Measurements from ENCODE around the gene RBM23. TPM values are rescaled to one million over a fixed set of nuclear protein-coding genes. Genes with fewer than 3 reads are reported as not detected.
"Not testable (repeated sequence)": the region's sequence is repeated elsewhere in the genome, so short reads cannot be mapped to it uniquely, and the experiment has no call there.

Gene RBM23
- total RNA-seq, result 42.1 TPM
- long read RNA-seq, full-length matches to known transcripts, result 32 of 53 reads
- long read RNA-seq, partial matches to known transcripts, result 8 of 53 reads
- long read RNA-seq, other reads (novel, unspliced or antisense), result 13 of 53 reads

- H3K4me1 ChIP-seq, result peaks cover 47% of the 10 kb centered on the region
- no peak for TF ChIP-seq CTCF (IDR thresholded peaks at IDR 0.05; ENCODE audit: borderline replicate concordance)
- peak within 1 kb of the TSS; percentile 95 for H3K27ac ChIP-seq (replicated peaks)
- DNase-seq, result peak; percentile 100
- intact Hi-C loops (cut with micrococcal nuclease), result no loop called here
- H3K9me3 ChIP-seq (replicated peaks), result no peaks in the 10 kb centered on the region
- H3K36me3 ChIP-seq, result peaks cover 34% of the 10 kb centered on the region
- H3K4me3 ChIP-seq, result peak within 1 kb of the TSS; percentile 71
- H3K27me3 ChIP-seq (ENCODE audit: low read depth), result no peaks in the 10 kb centered on the region
Observed at GRCh38 chr14:22918804-22919600, at the start of gene RBM23. RBM23 (minus strand) TSS chr14:22919149.

DNA sequence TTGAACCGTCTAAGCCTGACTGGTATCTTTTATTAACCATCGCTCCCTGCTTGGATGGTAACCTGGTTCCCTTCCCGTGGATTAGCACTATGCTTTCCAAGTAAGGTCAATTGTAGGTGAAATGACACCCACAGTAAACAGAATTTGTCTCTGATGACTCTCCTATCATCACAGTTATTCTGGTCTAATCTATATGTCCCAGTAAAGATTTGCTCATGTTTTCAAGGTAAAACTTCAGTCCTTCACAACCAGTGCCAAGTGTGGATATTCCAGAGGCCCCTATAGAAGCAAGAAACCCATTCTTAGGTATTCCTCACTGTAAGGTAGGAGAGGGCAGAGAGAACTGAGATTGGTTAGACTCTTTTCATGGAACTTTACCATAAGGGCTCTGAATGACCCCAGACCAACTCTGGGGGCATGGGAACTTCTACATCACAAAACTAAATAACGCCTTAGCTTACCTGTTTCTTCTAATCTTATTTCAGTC is 47.9 kb upstream of the RBM23 start:
- Histone ChIP-seq H3K36me3 (peaks cover 6% of the 10 kb centered on the region), H3K4me3 (no peak overlapping the region), H3K4me1 (no peaks in the 10 kb centered on the region), H3K9me3 (replicated peaks) (no peaks in the 10 kb centered on the region), H3K27ac (replicated peaks) (no peak overlapping the region), H3K27me3 (ENCODE audit: low read depth) (no peaks in the 10 kb centered on the region)
- intact Hi-C loops (cut with micrococcal nuclease), result no loop called here
- no peak for TF ChIP-seq CTCF (IDR thresholded peaks at IDR 0.05; ENCODE audit: borderline replicate concordance)
- DNase-seq, result no peak

DNA sequence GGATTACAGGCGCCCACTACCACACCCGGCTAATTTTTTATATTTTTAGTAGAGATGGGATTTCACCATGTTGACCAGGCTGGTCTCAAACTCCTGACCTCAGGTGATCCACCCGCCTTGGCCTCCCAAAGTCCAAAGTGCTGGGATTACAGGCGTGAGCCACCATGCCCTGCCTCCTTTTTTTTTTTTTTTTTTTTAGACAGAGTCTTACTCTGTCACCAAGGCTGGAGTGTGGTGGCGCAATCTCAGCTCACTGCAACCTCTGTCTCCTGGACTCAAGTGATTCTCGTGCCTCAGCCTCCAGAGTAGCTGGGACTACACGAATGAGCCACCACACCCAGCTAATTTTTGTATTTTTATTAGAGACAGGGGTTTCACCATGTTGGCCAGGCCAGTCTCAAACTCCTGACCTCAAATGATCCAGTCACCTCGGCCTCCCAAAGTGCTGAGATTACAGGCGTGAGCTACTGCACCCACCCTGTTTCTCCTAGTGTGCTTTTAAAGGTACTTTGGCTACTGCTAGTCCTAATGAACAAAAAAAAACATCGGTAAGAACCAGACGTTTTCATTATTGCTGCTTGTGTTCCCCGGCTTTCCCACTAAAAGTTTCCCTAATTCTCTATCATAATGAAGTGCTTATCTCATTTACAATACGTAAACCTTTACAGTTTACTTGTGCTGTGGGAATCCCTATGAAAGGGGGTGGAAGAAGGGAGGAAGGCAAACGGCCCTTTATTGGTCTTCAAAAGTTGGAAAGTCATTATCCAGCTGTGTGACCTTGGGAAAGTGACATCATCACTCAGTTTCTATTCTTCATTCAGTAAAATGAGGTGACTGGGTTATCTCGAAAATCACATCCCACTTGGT is 47.2 kb upstream of the RBM23 start:
- H3K27me3 ChIP-seq (ENCODE audit: low read depth); DNase-seq; H3K36me3 ChIP-seq; H3K4me3 ChIP-seq; H3K27ac ChIP-seq (replicated peaks); H3K9me3 ChIP-seq (replicated peaks); intact Hi-C loops (cut with micrococcal nuclease); H3K4me1 ChIP-seq: not testable (repeated sequence)

DNA sequence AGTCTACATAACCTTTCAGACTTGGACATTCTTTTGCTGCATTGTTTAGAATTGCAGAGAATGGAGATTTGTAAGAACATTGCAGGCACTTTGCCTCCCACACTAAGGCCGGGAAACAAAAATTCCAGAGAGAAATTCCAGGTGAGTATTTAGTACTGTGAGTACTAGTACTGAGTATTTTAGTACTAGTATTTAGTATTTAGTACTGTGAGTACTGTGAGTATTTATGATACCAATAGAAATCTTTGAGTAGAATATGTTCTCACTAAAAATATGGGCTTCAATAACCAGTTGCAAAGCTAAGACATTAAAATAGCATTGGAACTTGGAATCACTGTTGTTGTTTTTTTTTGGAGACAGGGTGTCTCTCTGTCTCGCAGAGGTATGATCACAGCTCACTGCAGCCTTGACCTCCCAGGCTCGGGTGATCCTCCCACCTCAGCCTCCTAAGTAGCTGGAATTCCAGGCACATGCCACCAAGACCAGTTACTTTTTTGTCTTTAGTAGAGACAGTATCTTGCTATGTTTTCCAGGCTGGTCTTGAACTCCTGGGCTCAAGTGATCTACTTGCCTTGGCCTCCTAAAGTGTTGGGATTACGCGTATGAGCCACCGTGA is 43.2 kb upstream of the RBM23 start:
- peaks cover 3% of the 10 kb centered on the region for H3K4me1 ChIP-seq
- H3K9me3 ChIP-seq (replicated peaks), result no peaks in the 10 kb centered on the region
- H3K27ac ChIP-seq (replicated peaks), result no peak overlapping the region
- DNase-seq, result no peak
- no peaks in the 10 kb centered on the region for H3K27me3 ChIP-seq (ENCODE audit: low read depth)
- no peaks in the 10 kb centered on the region for H3K36me3 ChIP-seq
- intact Hi-C loops (cut with micrococcal nuclease), result no loop called here
- no peak overlapping the region for H3K4me3 ChIP-seq
- no peak for TF ChIP-seq CTCF (IDR thresholded peaks at IDR 0.05; ENCODE audit: borderline replicate concordance)

GRCh38 chr14:22955702-22956569 is 37.0 kb upstream of the RBM23 start:
- DNase-seq, result no peak
- H3K9me3 ChIP-seq (replicated peaks), result no peaks in the 10 kb centered on the region
- no peak for TF ChIP-seq CTCF (IDR thresholded peaks at IDR 0.05; ENCODE audit: borderline replicate concordance)
- H3K27ac ChIP-seq (replicated peaks), result peak overlapping the region; percentile 97
- H3K36me3 ChIP-seq, result peaks cover 39% of the 10 kb centered on the region
- H3K27me3 ChIP-seq (ENCODE audit: low read depth), result no peaks in the 10 kb centered on the region
- intact Hi-C loops (cut with micrococcal nuclease), result no loop called here
- H3K4me1 ChIP-seq, result peaks cover 23% of the 10 kb centered on the region
- peak overlapping the region; percentile 83 for H3K4me3 ChIP-seq

All from left ventricle myocardium inferior (tissue), 1 donor.